Testis (tissue), 2 donors: ENCODE data around the gene PCGF5.

Source experiments
- CTCF ChIP-seq, 3 experiments: fragments of 450-650 bp in 2 of 3; fragments of 200-600 bp in 1 of 3; sonication (generic) in 1 of 3; IDR thresholded peaks; one replicate each; pipeline ENCODE4 v1.5.1; 2016 to 2019; ENCODE audit warnings: antibody characterized with exemption in 3 of 3, mild to moderate bottlenecking in 2 of 3, moderate library complexity in 1 of 3
- POLR2A ChIP-seq: fragments of 450-650 bp; IDR thresholded peaks from one replicate; pipeline ENCODE4 v1.6.1; 2017; ENCODE audit warnings: antibody characterized with exemption, mild to moderate bottlenecking, moderate library complexity

DNA sequence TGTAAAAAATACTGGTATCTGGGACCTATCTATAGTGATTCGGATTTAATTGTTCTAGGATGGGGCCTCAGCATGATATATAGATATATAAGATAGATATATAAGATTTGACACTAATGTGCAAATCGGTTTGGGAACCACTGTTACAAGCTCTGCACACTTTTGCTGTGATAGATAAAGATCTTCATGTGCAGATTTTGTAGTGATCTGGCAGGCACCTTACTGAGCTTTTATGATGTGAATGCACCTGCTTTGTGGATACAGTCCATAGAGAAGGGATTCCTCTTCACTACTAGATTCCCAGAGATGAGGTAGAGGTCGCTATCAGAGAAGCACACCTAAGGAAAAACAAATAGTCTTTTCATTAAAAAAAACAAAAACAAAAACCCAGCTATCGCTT lies 33.3 kb upstream of the PCGF5 start:
- no peak for TF ChIP-seq CTCF (IDR thresholded peaks at IDR 0.05)
- no peak for TF ChIP-seq POLR2A
